Neural cell (in vitro differentiated cells): ENCODE data around the gene CPNE1. TPM values are rescaled to one million over a fixed set of nuclear protein-coding genes. Genes with fewer than 3 reads are reported as not detected.
A peak's percentile ranks its signal among the peaks of the same experiment; 100 is the strongest.

Experiments used
- H2AFZ ChIP-seq: fragments of 200-600, 300-800 bp; sonication (generic), shearing (Covaris generic); 2 replicates; pipeline ENCODE4 v1.6.0; 2014; ENCODE audit warnings: low read depth, mild to moderate bottlenecking, antibody characterized with exemption, low read length, moderate library complexity
- H3F3A ChIP-seq: fragments of 200-600 bp; shearing (Covaris generic); 2 replicates; pipeline ENCODE4 v1.6.1; 2016; ENCODE audit warnings: mild to moderate bottlenecking, moderate library complexity, mixed read lengths, antibody characterized with exemption, low read length; ENCODE audit not compliant: insufficient read depth, poor library complexity, severe bottlenecking
- H3K27ac ChIP-seq: fragments of 200-600, 300-800 bp; sonication (generic), shearing (Covaris generic); 2 replicates; pipeline ENCODE4 v1.5.1; 2014; ENCODE audit warnings: mild to moderate bottlenecking, low read length, moderate library complexity
- H3K27me3 ChIP-seq: fragments of 300-800, 200-600 bp; sonication (generic), shearing (Covaris generic); 2 replicates; pipeline ENCODE4 v1.6.0; 2014; ENCODE audit warnings: mild to moderate bottlenecking, low read depth, low read length, moderate library complexity; ENCODE audit not compliant: insufficient read depth
- H3K36me3 ChIP-seq: fragments of 300-800, 200-600 bp; sonication (generic), shearing (Covaris generic); 2 replicates; pipeline ENCODE4 v1.5.1; 2014; ENCODE audit warnings: mild to moderate bottlenecking, antibody characterized with exemption, low read length, moderate library complexity; ENCODE audit not compliant: insufficient read depth
- H3K4me2 ChIP-seq: fragments of 300-800, 200-600 bp; sonication (generic), shearing (Covaris generic); 2 replicates; pipeline ENCODE4 v1.6.0; 2014; ENCODE audit warnings: mild to moderate bottlenecking, low read length
- H3K4me3 ChIP-seq: fragments of 300-800, 200-600 bp; sonication (generic), shearing (Covaris generic); 2 replicates; pipeline ENCODE4 v1.5.1; 2014; ENCODE audit warnings: mild to moderate bottlenecking, low read length, moderate library complexity
- H3K79me2 ChIP-seq: fragments of 200-600 bp; shearing (Covaris generic); replicated peaks from 2 replicates; pipeline ENCODE4 v1.6.0; 2014; ENCODE audit warnings: mild to moderate bottlenecking, low read length, moderate library complexity; ENCODE audit not compliant: insufficient read depth
- H3K9ac ChIP-seq: fragments of 300-800, 200-600 bp; sonication (generic), shearing (Covaris generic); 2 replicates; pipeline ENCODE4 v1.6.1; 2016; ENCODE audit warnings: mild to moderate bottlenecking, low read length, mixed read lengths
- H3K9me2 ChIP-seq: fragments of 200-600 bp; shearing (Covaris generic); 2 replicates; pipeline ENCODE4 v1.6.1; 2016; ENCODE audit warnings: mild to moderate bottlenecking, low read length, mixed read lengths; ENCODE audit not compliant: insufficient read depth
- H3K9me3 ChIP-seq: fragments of 200-600, 300-800 bp; sonication (generic), shearing (Covaris generic); 2 replicates; pipeline ENCODE4 v1.6.1; 2016; ENCODE audit warnings: mild to moderate bottlenecking, mixed run types, low read length, moderate library complexity, mixed read lengths
- H4K20me1 ChIP-seq: fragments of 200-600 bp; shearing (Covaris generic); 2 replicates; pipeline ENCODE4 v1.6.1; 2016; ENCODE audit warnings: mild to moderate bottlenecking, mixed run types; ENCODE audit not compliant: insufficient read depth
- EP300 ChIP-seq: fragments of 450-650 bp; conservative IDR thresholded peaks from 2 replicates; pipeline ENCODE4 v1.6.1; 2014; ENCODE audit warnings: antibody characterized with exemption, mild to moderate bottlenecking, moderate library complexity; ENCODE audit not compliant: poor library complexity, severe bottlenecking
- EZH2 ChIP-seq: fragments of 200-600, 300-800 bp; shearing (Covaris generic), sonication (generic); IDR thresholded peaks from 2 replicates; pipeline ENCODE4 v1.6.1; 2014; ENCODE audit warnings: antibody characterized with exemption, low read length, borderline replicate concordance, mild to moderate bottlenecking; ENCODE audit not compliant: insufficient read depth, poor library complexity, severe bottlenecking
- MXI1 ChIP-seq: fragments of 450-650 bp; conservative IDR thresholded peaks from 2 replicates; pipeline ENCODE4 v1.6.1; 2014; ENCODE audit warnings: antibody characterized with exemption, mild to moderate bottlenecking; ENCODE audit not compliant: poor library complexity, severe bottlenecking
- POLR2AphosphoS5 ChIP-seq: IDR thresholded peaks from 2 replicates; pipeline ENCODE4 v1.6.1; 2012
- RAD21 ChIP-seq: fragments of 450-650 bp; conservative IDR thresholded peaks from 2 replicates; pipeline ENCODE4 v1.6.1; 2014; ENCODE audit warnings: antibody characterized with exemption, mild to moderate bottlenecking, moderate library complexity
- SMC3 ChIP-seq: fragments of 450-650 bp; conservative IDR thresholded peaks from 2 replicates; pipeline ENCODE4 v1.6.1; 2014; ENCODE audit warnings: antibody characterized with exemption, mild to moderate bottlenecking, moderate library complexity; ENCODE audit not compliant: poor library complexity
- TAF1 ChIP-seq: IDR thresholded peaks from 2 replicates; pipeline ENCODE4 v1.6.1; 2012; ENCODE audit warnings: low read depth
- polyA plus RNA-seq: library from polyadenylated mRNA; depleted of rRNA; stranded (reverse); fragments of >200 nt; gene quantifications from 2 replicates; pipeline ENCODE4 v1.2.3, GENCODE V29; 2014
- TF ChIP-seq, protein P1 (sequence below): IDR thresholded peaks from 2 replicates; pipeline ENCODE4 v1.6.1; 2012; ENCODE audit warnings: borderline replicate concordance
- TF ChIP-seq, protein P2 (sequence below): fragments of 450-650 bp; IDR thresholded peaks from 2 replicates; pipeline ENCODE4 v1.5.1; 2014; ENCODE audit warnings: antibody characterized with exemption, mild to moderate bottlenecking, moderate library complexity; ENCODE audit not compliant: poor library complexity, severe bottlenecking

CPNE1 gene
- polyA plus RNA-seq, 1 donor from 2014 or later, result 148 TPM

DNA sequence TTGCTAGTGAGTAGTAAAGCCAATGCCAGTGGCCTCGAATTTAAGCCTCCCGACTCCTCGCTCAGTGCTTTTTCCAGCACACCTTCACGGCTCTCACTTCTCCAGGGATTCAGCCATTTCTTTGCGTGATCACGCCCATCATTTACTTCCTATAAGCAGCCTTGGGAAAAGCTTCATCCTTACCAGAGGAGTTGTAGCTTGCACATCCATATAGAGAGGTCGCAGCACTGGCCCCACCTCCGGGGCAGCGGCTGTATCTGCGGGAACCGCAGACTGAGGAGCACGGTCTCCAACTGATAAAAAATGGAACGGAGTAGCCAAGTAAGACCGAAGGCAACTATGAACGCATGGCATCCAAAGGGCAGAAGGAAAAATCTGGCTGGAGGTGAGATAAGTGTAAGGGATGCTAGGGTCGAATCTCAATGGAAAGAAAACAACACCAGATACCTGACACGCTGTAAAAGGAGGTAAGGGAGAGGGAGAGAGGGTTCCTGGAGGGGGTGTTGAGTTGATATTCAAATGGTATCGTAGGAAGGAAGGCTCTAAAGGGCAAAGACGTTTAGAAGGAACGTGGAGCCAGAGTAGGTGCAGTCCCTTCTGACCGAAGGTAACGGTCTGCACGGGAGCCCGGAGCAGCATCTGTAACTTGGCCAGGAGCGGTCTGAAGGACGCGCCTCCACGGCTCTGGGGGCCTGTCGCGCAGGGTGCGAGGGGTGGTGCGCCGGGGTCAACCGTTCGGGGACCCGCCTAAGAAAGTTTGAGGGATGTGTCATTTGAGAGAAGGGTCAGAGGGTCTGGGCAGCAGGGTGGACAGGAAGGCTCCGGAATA, 33.8 kb upstream of the CPNE1 start:
- H3K4me2 ChIP-seq, result peak overlapping the region; percentile 90
- H3K79me2 ChIP-seq, result peaks cover 14% of the 10 kb centered on the region
- H3K9ac ChIP-seq, result peak overlapping the region; percentile 83
- H3K27ac ChIP-seq, result peak overlapping the region; percentile 79
- H3K9me2 ChIP-seq, result no peaks in the 10 kb centered on the region
- H3K4me3 ChIP-seq, result peak overlapping the region; percentile 79
- no peak for TF ChIP-seq EZH2
- TF ChIP-seq EP300, result no peak
- TF ChIP-seq, protein P1, sequence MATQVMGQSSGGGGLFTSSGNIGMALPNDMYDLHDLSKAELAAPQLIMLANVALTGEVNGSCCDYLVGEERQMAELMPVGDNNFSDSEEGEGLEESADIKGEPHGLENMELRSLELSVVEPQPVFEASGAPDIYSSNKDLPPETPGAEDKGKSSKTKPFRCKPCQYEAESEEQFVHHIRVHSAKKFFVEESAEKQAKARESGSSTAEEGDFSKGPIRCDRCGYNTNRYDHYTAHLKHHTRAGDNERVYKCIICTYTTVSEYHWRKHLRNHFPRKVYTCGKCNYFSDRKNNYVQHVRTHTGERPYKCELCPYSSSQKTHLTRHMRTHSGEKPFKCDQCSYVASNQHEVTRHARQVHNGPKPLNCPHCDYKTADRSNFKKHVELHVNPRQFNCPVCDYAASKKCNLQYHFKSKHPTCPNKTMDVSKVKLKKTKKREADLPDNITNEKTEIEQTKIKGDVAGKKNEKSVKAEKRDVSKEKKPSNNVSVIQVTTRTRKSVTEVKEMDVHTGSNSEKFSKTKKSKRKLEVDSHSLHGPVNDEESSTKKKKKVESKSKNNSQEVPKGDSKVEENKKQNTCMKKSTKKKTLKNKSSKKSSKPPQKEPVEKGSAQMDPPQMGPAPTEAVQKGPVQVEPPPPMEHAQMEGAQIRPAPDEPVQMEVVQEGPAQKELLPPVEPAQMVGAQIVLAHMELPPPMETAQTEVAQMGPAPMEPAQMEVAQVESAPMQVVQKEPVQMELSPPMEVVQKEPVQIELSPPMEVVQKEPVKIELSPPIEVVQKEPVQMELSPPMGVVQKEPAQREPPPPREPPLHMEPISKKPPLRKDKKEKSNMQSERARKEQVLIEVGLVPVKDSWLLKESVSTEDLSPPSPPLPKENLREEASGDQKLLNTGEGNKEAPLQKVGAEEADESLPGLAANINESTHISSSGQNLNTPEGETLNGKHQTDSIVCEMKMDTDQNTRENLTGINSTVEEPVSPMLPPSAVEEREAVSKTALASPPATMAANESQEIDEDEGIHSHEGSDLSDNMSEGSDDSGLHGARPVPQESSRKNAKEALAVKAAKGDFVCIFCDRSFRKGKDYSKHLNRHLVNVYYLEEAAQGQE, result no peak
- TF ChIP-seq, protein P2, sequence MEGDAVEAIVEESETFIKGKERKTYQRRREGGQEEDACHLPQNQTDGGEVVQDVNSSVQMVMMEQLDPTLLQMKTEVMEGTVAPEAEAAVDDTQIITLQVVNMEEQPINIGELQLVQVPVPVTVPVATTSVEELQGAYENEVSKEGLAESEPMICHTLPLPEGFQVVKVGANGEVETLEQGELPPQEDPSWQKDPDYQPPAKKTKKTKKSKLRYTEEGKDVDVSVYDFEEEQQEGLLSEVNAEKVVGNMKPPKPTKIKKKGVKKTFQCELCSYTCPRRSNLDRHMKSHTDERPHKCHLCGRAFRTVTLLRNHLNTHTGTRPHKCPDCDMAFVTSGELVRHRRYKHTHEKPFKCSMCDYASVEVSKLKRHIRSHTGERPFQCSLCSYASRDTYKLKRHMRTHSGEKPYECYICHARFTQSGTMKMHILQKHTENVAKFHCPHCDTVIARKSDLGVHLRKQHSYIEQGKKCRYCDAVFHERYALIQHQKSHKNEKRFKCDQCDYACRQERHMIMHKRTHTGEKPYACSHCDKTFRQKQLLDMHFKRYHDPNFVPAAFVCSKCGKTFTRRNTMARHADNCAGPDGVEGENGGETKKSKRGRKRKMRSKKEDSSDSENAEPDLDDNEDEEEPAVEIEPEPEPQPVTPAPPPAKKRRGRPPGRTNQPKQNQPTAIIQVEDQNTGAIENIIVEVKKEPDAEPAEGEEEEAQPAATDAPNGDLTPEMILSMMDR, result no peak
- no peak for TF ChIP-seq POLR2AphosphoS5
- no peak for TF ChIP-seq TAF1
- no peak for TF ChIP-seq SMC3
- no peak for TF ChIP-seq MXI1
- no peak for TF ChIP-seq RAD21
- peaks cover 5% of the 10 kb centered on the region for H3K36me3 ChIP-seq
- H2AFZ ChIP-seq, result peak overlapping the region; percentile 95
- no peaks in the 10 kb centered on the region for H3K27me3 ChIP-seq
- no peaks in the 10 kb centered on the region for H3K9me3 ChIP-seq
- peaks cover 10% of the 10 kb centered on the region for H3F3A ChIP-seq
- H4K20me1 ChIP-seq, result no peaks in the 10 kb centered on the region

DNA sequence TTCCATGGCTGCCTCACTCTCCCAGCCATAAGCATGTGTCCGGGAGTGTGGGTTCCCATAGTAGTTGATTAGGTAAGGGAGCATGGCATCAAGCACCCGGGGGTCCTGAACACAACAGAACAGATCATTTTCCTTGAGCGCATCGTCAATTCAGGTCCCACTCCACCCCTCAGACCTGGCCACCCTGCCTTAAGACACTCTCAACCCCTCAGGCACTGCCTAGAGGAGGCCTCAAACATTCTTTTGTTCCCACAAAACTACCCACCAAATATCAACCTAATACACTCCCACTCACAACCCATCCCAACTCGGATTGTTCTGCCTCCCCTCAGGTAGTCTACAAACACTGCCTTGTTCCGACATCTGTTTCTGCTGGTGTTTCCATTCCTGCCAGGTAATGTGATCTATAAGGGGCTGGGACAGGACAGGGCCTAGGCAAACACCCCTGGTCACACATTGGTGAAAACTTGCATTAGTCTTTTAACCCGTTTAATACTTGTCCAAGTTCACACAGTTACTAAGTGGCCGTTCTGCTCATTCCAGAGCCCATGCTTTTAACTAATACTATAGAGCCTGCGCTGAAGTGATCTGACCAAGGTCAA, 33.1 kb upstream of the CPNE1 start:
- H3K79me2 ChIP-seq, result peaks cover 14% of the 10 kb centered on the region
- peaks cover 5% of the 10 kb centered on the region for H3K36me3 ChIP-seq
- H3K27ac ChIP-seq, result peak overlapping the region; percentile 79
- H3K4me3 ChIP-seq, result peak overlapping the region; percentile 79
- TF ChIP-seq EP300 (no peak), EZH2 (no peak), TAF1 (no peak), RAD21 (no peak), POLR2AphosphoS5 (no peak), MXI1 (no peak), SMC3 (no peak)
- TF ChIP-seq, protein P1, result no peak
- TF ChIP-seq, protein P2, result no peak
- no peak overlapping the region for H2AFZ ChIP-seq
- H3K4me2 ChIP-seq, result peak overlapping the region; percentile 90
- peak overlapping the region; percentile 83 for H3K9ac ChIP-seq
- no peaks in the 10 kb centered on the region for H3K9me2 ChIP-seq
- no peaks in the 10 kb centered on the region for H3K9me3 ChIP-seq
- H3F3A ChIP-seq, result peaks cover 10% of the 10 kb centered on the region
- no peaks in the 10 kb centered on the region for H3K27me3 ChIP-seq
- no peaks in the 10 kb centered on the region for H4K20me1 ChIP-seq
